GM10266 (cell line): ENCODE measurements around the gene HMCES.

Experiments
- DNase-seq: peaks from one replicate; pipeline ENCODE4 v3.0.0; 2012; ENCODE audit errors: extremely low spot score
- CTCF ChIP-seq: IDR thresholded peaks from 2 replicates; pipeline ENCODE4 v1.5.1; 2012; ENCODE audit warnings: mild to moderate bottlenecking, low read depth; ENCODE audit not compliant: control insufficient read depth, insufficient read depth; ENCODE audit errors: missing control alignments

HMCES gene

GRCh38 chr3:129316248-129317013, 37.8 kb downstream of the HMCES start:
- peak; percentile 92 for TF ChIP-seq CTCF
- peak; percentile 92 for DNase-seq

GRCh38 chr3:129317014-129317771, 38.5 kb downstream of the HMCES start:
- no peak for DNase-seq
- no peak for TF ChIP-seq CTCF

GRCh38 chr3:129317848-129318247, 39.2 kb downstream of the HMCES start:
- no peak for TF ChIP-seq CTCF
- no peak for DNase-seq

- TF ChIP-seq CTCF: no peak
- no peak for DNase-seq
Observed at GRCh38 chr3:129318921-129319320, 40.3 kb downstream of the HMCES start.

DNA sequence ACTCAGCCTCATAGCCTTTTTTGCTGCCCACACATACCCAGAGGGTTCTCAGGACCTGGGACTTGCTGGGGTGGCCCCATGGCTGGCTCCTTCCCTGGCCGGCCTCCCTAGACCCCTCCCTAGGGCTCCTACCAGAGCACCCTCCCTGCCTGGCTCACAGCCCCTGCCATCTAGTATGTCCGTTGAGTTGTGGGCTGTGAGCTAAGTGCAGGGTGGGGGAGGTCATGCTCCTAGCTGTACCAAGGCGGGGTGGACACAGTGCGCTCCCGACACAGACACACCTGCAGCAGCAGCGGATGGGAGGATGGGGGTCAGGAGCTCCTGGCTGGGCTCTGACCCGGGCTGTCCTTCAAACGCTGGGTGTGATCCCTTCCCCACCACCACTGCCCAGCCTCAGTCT, 41.6 kb downstream of the HMCES start:
- no peak for DNase-seq
- TF ChIP-seq CTCF: no peak

DNA sequence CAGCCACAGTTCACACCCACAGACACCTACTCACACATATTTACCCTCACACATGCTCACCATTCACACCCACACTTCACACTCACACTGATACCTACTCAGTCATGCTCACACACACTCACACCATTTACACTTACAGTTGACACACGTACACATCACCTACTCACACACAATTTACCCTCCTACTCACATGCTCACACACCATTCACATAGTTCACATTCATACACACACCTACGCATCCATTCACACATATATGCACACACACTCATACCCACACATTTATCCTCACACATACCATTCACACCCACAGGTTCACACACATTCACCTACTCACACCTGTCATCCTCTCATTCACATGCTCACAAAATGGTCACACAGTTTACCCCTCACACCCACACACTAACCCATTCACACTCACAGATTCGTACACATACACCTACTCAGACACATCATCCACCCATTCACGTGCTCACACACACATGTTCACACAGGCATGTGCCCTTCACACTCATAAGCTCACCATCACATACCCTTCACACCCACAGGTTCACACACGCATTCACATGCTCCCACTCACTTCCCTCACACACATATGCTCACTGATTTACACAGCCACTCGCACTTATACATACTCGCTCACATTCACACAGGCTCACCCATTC, 42.3 kb downstream of the HMCES start:
- no peak for TF ChIP-seq CTCF
- DNase-seq: no peak
